HepG2 (cell line): ENCODE results near the gene USB1. TPM values are rescaled to one million over a fixed set of nuclear protein-coding genes. Genes with fewer than 3 reads are reported as not detected.

Experiments
- AHDC1 ChIP-seq: sonication (generic); formaldehyde crosslinking; IDR thresholded peaks from 2 replicates; pipeline ENCODE4 v1.5.1; 2020; ENCODE audit warnings: mild to moderate bottlenecking, missing genetic modification reagents, borderline replicate concordance
- CCAR2 ChIP-seq: fragments of 200-400 bp; formaldehyde crosslinking; optimal IDR thresholded peaks from 2 replicates; pipeline ENCODE3; 2018; ENCODE audit warnings: low read depth, mild to moderate bottlenecking, low read length, moderate library complexity
- DDIT3 ChIP-seq: sonication (generic); formaldehyde crosslinking; IDR thresholded peaks from 2 replicates; pipeline ENCODE4 v1.4.0; 2020; ENCODE audit warnings: mild to moderate bottlenecking, missing genetic modification reagents
- FIP1L1 ChIP-seq: fragments of 200-400 bp; formaldehyde crosslinking; IDR thresholded peaks from 2 replicates; pipeline ENCODE4 v1.6.1; 2018; ENCODE audit warnings: low read depth, mild to moderate bottlenecking, low read length, moderate library complexity, borderline replicate concordance; ENCODE audit not compliant: insufficient read depth
- FOXJ3 ChIP-seq: sonication (generic); formaldehyde crosslinking; IDR thresholded peaks from 2 replicates; pipeline ENCODE4 v1.4.0; 2020; ENCODE audit warnings: missing genetic modification reagents, mild to moderate bottlenecking, borderline replicate concordance
- HDAC2 ChIP-seq: sonication (generic); formaldehyde crosslinking; IDR thresholded peaks from 2 replicates; pipeline ENCODE4 v1.4.0; 2020; ENCODE audit warnings: missing genetic modification reagents
- HMGXB4 ChIP-seq, 2 experiments: sonication (generic) in 1 of 2; formaldehyde crosslinking in 1 of 2; IDR thresholded peaks; 2 replicates each; pipeline versions ENCODE4 v1.4.0 to v1.6.1; 2018 to 2020; ENCODE audit warnings: missing genetic modification reagents in 2 of 2, borderline replicate concordance in 1 of 2, low read depth in 1 of 2, mild to moderate bottlenecking in 1 of 2, missing biosample characterization in 1 of 2
- MZF1 ChIP-seq: sonication (generic); formaldehyde crosslinking; IDR thresholded peaks from 2 replicates; pipeline ENCODE4 v1.8.1; 2023; ENCODE audit warnings: mild to moderate bottlenecking, missing genetic modification reagents, borderline replicate concordance
- NFE2L2 ChIP-seq: fragments of 150-350 bp; IDR thresholded peaks from 2 replicates; pipeline ENCODE4 v1.6.1; 2014; ENCODE audit warnings: low read length
- PAF1 ChIP-seq: IDR thresholded peaks from 2 replicates; pipeline ENCODE4 v1.6.1; 2016; ENCODE audit warnings: missing genetic modification reagents, missing compliant biosample characterization
- POLR2AphosphoS2 ChIP-seq: IDR thresholded peaks from 2 replicates; pipeline ENCODE4 v1.6.1; 2011; ENCODE audit warnings: low read depth, low read length, improper control_type of control experiment
- RARA ChIP-seq: IDR thresholded peaks from 2 replicates; pipeline ENCODE4 v1.6.1; 2016; ENCODE audit warnings: missing genetic modification reagents, missing compliant biosample characterization
- SP1 ChIP-seq, 2 experiments: fragments of 450-650 bp in 1 of 2; sonication (generic) in 1 of 2; formaldehyde crosslinking in 1 of 2; IDR thresholded peaks; 2 replicates each; pipeline versions ENCODE4 v1.4.0 to v1.6.1; 2016 to 2020; ENCODE audit warnings: missing genetic modification reagents in 1 of 2
- TAF1 ChIP-seq: sonication (generic); formaldehyde crosslinking; IDR thresholded peaks from 2 replicates; pipeline ENCODE4 v1.4.0; 2020; ENCODE audit warnings: missing genetic modification reagents
- TCF12 ChIP-seq, 2 experiments: fragments of 450-650 bp in 1 of 2; sonication (generic) in 1 of 2; formaldehyde crosslinking in 1 of 2; IDR thresholded peaks; 2 replicates each; pipeline versions ENCODE4 v1.6.1 to v1.8.0; 2017 to 2022; ENCODE audit warnings: antibody characterized with exemption in 1 of 2, mild to moderate bottlenecking in 1 of 2, missing genetic modification reagents in 1 of 2, moderate library complexity in 1 of 2
- TFDP1 ChIP-seq: IDR thresholded peaks from 2 replicates; pipeline ENCODE4 v1.6.1; 2016; ENCODE audit warnings: missing compliant biosample characterization, missing genetic modification reagents, borderline replicate concordance
- ZMYM2 ChIP-seq: sonication (generic); formaldehyde crosslinking; IDR thresholded peaks from 2 replicates; pipeline ENCODE4 v1.8.0; 2022; ENCODE audit warnings: mild to moderate bottlenecking, missing genetic modification reagents
- ZNF589 ChIP-seq: sonication (generic); formaldehyde crosslinking; conservative IDR thresholded peaks from 2 replicates; pipeline ENCODE4 v1.8.0; 2022; ENCODE audit warnings: mild to moderate bottlenecking, moderate library complexity, missing genetic modification reagents
- ZNF660 ChIP-seq: sonication (generic); formaldehyde crosslinking; IDR thresholded peaks from 2 replicates; pipeline ENCODE4 v1.5.1; 2020; ENCODE audit warnings: mild to moderate bottlenecking, low read depth, missing genetic modification reagents, borderline replicate concordance
- polyA plus RNA-seq, 8 experiments: library from polyadenylated mRNA; depleted of rRNA in 3 of 8; stranded (reverse) in 7 of 8; unstranded in 1 of 8; fragments of >200 nt; fragmentation: Illumina TruSeq in 4 of 8; extraction: Trizol in 4 of 8; gene quantifications; 2 replicates each; pipeline versions ENCODE4 v1.2.1 to v1.2.3, GENCODE V29; 2011 to 2016; ENCODE audit warnings: low read depth in 4 of 8, missing spikeins in 1 of 8, mixed read lengths in 1 of 8; ENCODE audit not compliant: insufficient read depth in 1 of 8
- total RNA-seq, 5 experiments: library from RNA; depleted of rRNA; stranded (reverse); fragments of >200 nt; fragmentation: Illumina TruSeq; extraction: Trizol; gene quantifications; 2 replicates each; pipeline ENCODE4 v1.2.3, GENCODE V29; 2016; ENCODE audit warnings: low read depth in 1 of 5

USB1 gene
- total and polyA plus RNA-seq, 2 of the 13 experiments (the other 11 are each of a cell fraction or from before 2014, with no cell fraction given), result 16.7 to 65.4 TPM

- TF ChIP-seq ZNF660 (CRISPR knock-in tag), result no peak
- TF ChIP-seq HMGXB4 (CRISPR knock-in tag; IDR thresholded peaks at IDR 0.05; ENCODE audit: borderline replicate concordance in 1 of 2, low read depth in 1 of 2), result peak in 1 of 2 experiments; percentile 89
- no peak for TF ChIP-seq DDIT3 (CRISPR knock-in tag)
- TF ChIP-seq MZF1 (CRISPR knock-in tag), result no peak
- TF ChIP-seq FIP1L1, result no peak; the same call in 1 of the 2 replicates
- peak; percentile 50; the same call in 1 of the 2 replicates for TF ChIP-seq TAF1 (CRISPR knock-in tag)
- peak; percentile 51 for TF ChIP-seq ZNF589 (CRISPR knock-in tag)
- no peak for TF ChIP-seq POLR2AphosphoS2
- TF ChIP-seq SP1 (IDR thresholded peaks at IDR 0.05), result no peak
- TF ChIP-seq SP1 (CRISPR knock-in tag; IDR thresholded peaks at IDR 0.05), result no peak; the same call in none of the 2 replicates
- TF ChIP-seq RARA, result peak; percentile 91
- TF ChIP-seq HDAC2 (CRISPR knock-in tag), result peak; percentile 94
- no peak for TF ChIP-seq TCF12 (IDR thresholded peaks at IDR 0.05)
- peak; percentile 90 for TF ChIP-seq TCF12 (CRISPR knock-in tag; IDR thresholded peaks at IDR 0.05)
- peak; percentile 9 for TF ChIP-seq CCAR2
- TF ChIP-seq ZMYM2 (CRISPR knock-in tag), result peak; percentile 85
- TF ChIP-seq NFE2L2, result no peak
- no peak for TF ChIP-seq PAF1 (CRISPR knock-in tag)
- peak; percentile 75; the same call in 1 of the 2 replicates for TF ChIP-seq AHDC1 (CRISPR knock-in tag)
- TF ChIP-seq FOXJ3 (CRISPR knock-in tag), result peak; percentile 57
- TF ChIP-seq TFDP1, result peak; percentile 92
Measured at GRCh38 chr16:58024486-58025350, 23.5 kb downstream of the USB1 start (continued).
